Endothelial cell (in vitro differentiated cells): Measurements from ENCODE around the gene ADRM1. TPM values are rescaled to one million over a fixed set of nuclear protein-coding genes. Genes with fewer than 3 reads are reported as not detected.

ENCODE experiments used
- DNase-seq: peaks from one replicate; pipeline ENCODE4 v3.0.0; 2021; ENCODE audit warnings: low spot score
- H3K27ac Mint-ChIP-seq: one replicate; pipeline ENCODE4 v1.8.0; 2021; ENCODE audit warnings: mixed read lengths, inconsistent platforms; ENCODE audit not compliant: unreplicated experiment
- H3K27me3 Mint-ChIP-seq: one replicate; pipeline ENCODE4 v1.8.0; 2021; ENCODE audit warnings: mild to moderate bottlenecking, moderate library complexity, mixed read lengths, inconsistent platforms; ENCODE audit not compliant: unreplicated experiment
- H3K36me3 Mint-ChIP-seq: one replicate; pipeline ENCODE4 v1.8.0; 2021; ENCODE audit warnings: mild to moderate bottlenecking, low read depth, mixed read lengths, inconsistent platforms; ENCODE audit not compliant: unreplicated experiment
- H3K4me1 Mint-ChIP-seq: one replicate; pipeline ENCODE4 v1.8.0; 2021; ENCODE audit warnings: mild to moderate bottlenecking, mixed read lengths, inconsistent platforms; ENCODE audit not compliant: unreplicated experiment
- H3K4me3 Mint-ChIP-seq: one replicate; pipeline ENCODE4 v1.8.0; 2021; ENCODE audit warnings: mild to moderate bottlenecking, mixed read lengths, inconsistent platforms; ENCODE audit not compliant: unreplicated experiment
- H3K9me3 Mint-ChIP-seq: one replicate; pipeline ENCODE4 v1.8.0; 2021; ENCODE audit warnings: mixed read lengths, inconsistent platforms; ENCODE audit not compliant: unreplicated experiment
- CTCF ChIP-seq: fragments of 200-600 bp; sonication (generic); IDR thresholded peaks from one replicate; pipeline ENCODE4 v1.5.0; 2021; ENCODE audit warnings: antibody characterized with exemption; ENCODE audit not compliant: unreplicated experiment
- total RNA-seq: library from RNA; stranded (reverse); fragmentation: NEBNext Ultra II Directional; extraction: Animal tissue kit (Norgen Biotek cat#: 25700); gene quantifications from one replicate; pipeline ENCODE4 v1.2.1, GENCODE V29; 2021; ENCODE audit not compliant: unreplicated experiment

The ADRM1 gene
- total RNA-seq, 1 donor from 2014 or later: 132 TPM

- no peak overlapping the region for H3K4me3 Mint-ChIP-seq
- H3K27ac Mint-ChIP-seq: no peak overlapping the region
- peaks cover 7% of the 10 kb centered on the region for H3K9me3 Mint-ChIP-seq
- H3K27me3 Mint-ChIP-seq: peaks cover 7% of the 10 kb centered on the region
- no peak for TF ChIP-seq CTCF
- peaks cover 11% of the 10 kb centered on the region for H3K36me3 Mint-ChIP-seq
- H3K4me1 Mint-ChIP-seq: no peaks in the 10 kb centered on the region
- DNase-seq: no peak
Observed at GRCh38 chr20:62350629-62351422, 48.0 kb downstream of the ADRM1 start.

GRCh38 chr20:62351469-62352401 lies 48.9 kb downstream of the ADRM1 start:
- Mint-ChIP-seq H3K27ac (no peak overlapping the region), H3K4me3 (no peak overlapping the region), H3K9me3 (peaks cover 7% of the 10 kb centered on the region), H3K4me1 (no peaks in the 10 kb centered on the region), H3K27me3 (peaks cover 7% of the 10 kb centered on the region), H3K36me3 (peaks cover 11% of the 10 kb centered on the region)
- TF ChIP-seq CTCF: no peak
- DNase-seq: no peak

- TF ChIP-seq CTCF: no peak
- no peak for DNase-seq
- Mint-ChIP-seq H3K9me3 (peaks cover 7% of the 10 kb centered on the region), H3K4me1 (no peaks in the 10 kb centered on the region), H3K36me3 (peaks cover 11% of the 10 kb centered on the region), H3K27ac (no peak overlapping the region), H3K4me3 (no peak overlapping the region), H3K27me3 (peaks cover 7% of the 10 kb centered on the region)
Observed at GRCh38 chr20:62352402-62353288, 49.8 kb downstream of the ADRM1 start.

GRCh38 chr20:62353289-62354030 lies 50.7 kb downstream of the ADRM1 start:
- Mint-ChIP-seq H3K27ac (no peak overlapping the region), H3K4me1 (no peaks in the 10 kb centered on the region), H3K9me3 (peaks cover 4% of the 10 kb centered on the region), H3K27me3 (peaks cover 7% of the 10 kb centered on the region), H3K36me3 (peaks cover 7% of the 10 kb centered on the region), H3K4me3 (no peak overlapping the region)
- DNase-seq: no peak
- no peak for TF ChIP-seq CTCF
